NCI-H510A treated with DMSO at 0.1 percent for 48 hours (cell line): ENCODE data around the gene ANXA5.
"Not testable (repeated sequence)": the region's sequence is repeated elsewhere in the genome, so short reads cannot be mapped to it uniquely, and the experiment has no call there.

ENCODE experiments used
- DNase-seq: peaks from one replicate; lab custom pipeline; 2025; lab: John Stamatoyannopoulos, UW

Gene ANXA5

DNA sequence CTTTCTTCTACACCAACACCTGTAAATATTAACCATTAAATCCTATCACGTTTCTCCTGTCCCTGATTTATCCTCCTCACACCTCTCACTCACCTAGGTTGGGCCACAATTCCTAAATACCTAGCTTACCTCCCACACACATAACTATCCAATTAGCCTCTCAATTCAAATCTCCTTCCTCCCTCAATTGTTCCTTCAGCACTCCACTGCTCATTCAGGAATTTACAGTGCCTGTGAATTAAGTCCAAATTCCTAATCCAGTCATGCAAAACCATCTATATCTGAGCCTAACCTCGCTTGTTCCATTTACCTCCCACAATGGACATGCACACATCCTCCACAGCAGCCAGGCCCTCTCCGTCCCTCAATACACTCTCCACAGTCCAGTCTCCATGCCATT lies 17.5 kb downstream of the ANXA5 start:
- DNase-seq: no peak

DNA sequence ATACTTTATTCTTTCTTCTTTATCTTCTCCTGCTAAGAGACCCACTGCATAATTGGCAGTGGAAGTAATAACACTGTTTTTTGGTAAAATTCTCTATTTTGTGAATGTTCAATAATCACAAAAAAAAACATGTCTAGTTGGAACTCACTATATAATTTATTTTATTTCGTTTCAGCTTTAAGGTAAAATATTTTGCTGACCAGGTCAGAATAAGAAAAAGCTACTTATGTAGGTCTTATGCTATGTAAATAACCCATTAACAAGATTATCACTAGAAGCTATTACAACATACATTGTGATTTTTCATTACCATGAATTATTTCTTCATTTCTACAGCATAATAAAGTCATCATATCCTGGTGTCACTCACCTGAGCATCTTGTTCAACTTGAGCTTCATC lies 19.3 kb downstream of the ANXA5 start:
- DNase-seq: no peak

DNA sequence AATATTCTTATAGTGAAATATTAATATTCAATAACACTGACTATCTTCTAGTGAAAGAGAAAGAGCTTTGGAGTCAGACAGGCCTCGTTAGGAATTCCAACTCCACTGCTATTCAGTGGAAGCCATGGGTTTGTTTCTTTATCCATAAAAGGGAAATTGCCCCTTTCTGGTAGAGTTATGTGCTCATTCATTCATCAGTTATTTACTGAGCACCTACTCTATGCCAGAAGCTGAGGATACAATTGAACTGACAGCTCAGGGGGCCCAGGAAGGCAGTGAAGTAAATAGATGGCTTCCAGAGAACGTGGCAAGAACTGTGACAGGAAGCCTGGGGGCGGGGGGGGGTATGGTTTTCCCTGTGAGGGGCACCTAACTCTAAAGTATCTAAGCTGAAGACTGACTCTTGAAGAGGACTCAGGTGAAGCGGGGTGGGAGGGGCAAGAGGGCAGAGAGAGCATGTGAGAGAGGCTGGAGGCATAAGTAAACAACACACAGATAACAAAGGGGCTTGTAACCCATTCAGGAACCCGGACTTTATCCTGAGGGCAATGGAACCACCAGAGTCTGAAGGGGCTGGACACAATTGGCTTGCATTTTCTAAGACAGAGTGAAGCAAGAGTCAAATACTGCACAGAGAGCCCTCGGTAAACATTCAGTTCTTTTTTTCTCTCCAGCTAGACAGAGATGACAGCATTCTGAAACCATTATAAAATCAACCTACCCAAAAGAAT lies 20.3 kb downstream of the ANXA5 start:
- no peak for DNase-seq

GRCh38 chr4:121675715-121676114 lies 21.1 kb downstream of the ANXA5 start:
- no peak for DNase-seq

DNA sequence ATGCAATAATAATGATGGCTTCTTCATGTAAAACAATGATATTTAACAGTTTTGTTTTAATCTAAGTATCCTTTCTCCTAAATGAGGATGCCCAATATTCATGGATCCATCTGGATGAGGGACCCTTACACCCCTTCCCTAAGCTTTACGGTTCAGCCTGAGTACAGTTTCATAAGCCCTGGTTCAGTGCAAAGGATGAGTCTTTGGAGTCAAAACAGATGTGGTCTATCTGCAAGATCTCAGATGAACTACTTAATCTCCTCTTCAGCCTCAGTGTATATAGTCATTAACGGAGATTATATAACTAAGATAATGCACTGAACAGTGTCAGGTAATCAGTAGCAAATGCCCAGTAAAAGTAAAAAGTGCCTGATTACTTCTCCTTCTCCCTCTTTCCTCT lies 22.1 kb downstream of the ANXA5 start:
- no peak for DNase-seq

DNA sequence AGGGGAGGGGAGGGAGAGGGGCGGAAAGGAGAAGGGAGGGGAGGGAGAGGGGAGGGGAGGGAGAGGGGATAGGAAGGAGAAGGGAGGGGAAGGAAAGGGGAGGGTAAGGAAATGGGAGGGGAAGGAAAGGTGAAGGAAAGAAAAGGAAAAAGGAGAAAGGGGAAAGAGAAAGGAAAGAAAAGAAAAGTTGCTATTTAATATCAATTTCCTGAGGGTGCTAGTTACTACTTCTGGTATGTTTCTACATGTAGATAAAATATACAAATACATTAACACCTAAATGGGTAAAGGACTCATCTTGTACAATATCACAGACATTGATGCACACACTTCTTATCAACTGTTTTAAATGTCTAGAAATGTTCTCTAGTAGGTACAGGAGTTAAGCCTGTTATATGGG lies 22.6 kb downstream of the ANXA5 start:
- no peak for DNase-seq

DNA sequence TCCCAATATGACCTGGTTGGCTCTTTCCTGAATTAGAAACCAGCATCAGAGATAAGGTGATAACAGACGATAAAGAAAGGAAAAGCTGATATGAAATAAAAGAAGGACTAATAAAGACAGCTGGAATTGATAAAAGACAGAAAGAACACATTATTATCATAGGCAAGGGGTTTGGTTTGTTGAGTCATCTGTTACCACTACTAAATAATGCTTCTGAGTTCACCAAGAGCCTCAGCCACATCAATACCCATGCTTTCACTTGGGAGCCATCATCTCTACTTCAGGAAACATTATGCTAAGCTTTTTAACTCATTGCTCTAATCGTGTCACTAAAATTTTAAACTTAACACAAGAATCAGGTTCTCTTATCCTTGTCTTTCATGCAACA lies 27.6 kb downstream of the ANXA5 start:
- DNase-seq: no peak

DNA sequence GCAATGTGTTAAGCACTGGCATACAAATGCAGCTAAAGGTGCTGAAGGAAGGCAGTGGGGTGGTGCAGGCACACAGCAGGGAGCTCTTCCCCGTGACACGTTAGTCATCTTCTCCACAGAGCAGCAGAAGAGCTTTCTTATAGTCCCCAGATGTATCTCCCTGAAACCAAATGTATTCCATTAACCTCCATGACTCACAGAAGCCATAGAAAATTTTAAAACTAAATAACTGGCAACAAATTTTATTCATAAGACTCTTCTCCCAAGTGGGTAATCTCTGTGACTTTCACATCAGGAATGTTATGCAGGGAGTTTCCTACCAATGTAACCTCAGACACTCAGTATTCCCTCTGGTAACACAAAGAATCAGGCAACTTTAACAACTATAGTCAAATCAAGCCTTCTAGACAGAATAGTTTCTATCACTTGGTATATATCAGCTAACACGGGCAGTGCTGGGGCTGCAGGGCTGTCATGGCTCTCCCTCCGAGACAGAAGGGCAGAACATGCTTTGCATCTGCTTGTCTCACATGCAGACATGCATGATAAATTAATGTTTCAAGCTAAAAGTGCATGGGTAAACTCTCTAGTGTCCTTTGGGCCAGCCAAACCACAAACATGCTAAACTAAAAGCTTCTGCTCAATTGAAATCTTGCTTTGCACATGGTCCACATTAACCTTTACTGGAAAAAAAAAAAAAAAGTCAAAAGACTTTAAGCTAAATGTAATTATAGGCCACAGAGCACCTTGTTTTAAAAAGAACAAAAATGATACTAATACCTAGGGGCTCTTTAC lies 28.2 kb downstream of the ANXA5 start:
- no peak for DNase-seq

DNA sequence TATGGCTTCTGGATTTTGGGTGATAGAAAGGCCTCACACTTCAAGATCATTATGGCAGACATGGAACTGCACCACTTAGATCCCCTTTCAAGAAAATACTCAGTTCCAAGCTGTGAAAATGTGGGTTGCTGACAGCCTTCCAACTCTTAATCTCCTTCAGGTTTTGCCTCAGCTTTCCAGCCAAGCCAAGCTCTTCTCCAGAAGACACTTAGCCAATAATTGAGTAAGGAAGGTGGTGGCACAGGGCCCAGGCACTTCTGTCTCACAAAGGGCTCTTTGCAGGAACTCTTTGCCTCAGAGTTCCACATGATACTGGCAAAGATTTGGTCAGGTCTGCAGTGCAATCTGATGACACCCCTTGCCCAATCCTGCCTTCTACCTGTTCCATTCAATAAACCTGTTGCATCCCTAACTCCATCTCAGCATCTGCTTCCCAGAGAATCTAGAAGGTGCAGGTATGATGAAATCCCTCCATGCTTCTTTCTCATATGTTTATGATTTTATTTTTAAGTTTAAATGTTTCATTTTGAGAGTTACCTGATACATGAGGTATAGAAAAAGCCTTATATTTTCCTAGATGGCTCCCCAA lies 30.6 kb downstream of the ANXA5 start:
- no peak for DNase-seq

GRCh38 chr4:121665371-121665770 lies 31.4 kb downstream of the ANXA5 start:
- DNase-seq: no peak

- no peak for DNase-seq
Observed at GRCh38 chr4:121662225-121662624, 34.6 kb downstream of the ANXA5 start.

DNA sequence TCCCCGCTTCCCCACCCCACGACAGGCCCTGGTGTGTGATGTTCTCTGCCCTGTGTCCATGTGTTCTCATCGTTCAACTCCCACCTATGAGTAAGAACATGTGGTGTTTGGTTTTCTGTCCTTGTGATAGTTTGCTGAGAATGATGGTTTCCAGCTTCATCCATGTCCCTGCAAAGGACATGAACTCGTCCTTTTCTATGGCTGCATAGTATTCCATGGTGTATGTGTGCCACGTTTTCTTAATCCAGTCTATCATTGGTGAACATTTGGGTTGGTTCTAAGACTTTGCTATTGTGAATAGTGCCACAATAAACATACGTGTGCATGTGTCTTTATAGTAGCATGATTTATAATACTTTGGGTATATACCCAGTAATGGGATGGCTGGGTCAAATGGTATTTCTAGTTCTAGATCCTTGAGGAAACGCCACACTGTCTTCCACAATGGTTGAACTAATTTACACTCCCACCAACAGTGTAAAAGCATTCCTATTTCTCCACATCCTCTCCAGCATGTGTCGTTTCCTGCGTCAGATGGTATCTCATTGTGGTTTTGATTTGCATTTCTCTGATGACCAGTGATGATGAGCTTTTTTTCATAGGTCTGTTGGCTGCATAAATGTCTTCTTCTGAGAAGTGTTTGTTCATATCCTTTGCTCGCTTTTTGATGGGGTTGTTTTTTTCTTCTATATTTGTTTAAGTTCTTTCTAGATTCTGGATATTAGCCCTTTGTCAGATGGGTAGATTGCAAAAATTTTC lies 36.4 kb downstream of the ANXA5 start:
- DNase-seq: not testable (repeated sequence)

- no peak for DNase-seq
Observed at GRCh38 chr4:121658125-121658524, 38.7 kb downstream of the ANXA5 start.

GRCh38 chr4:121656269-121656641 lies 40.5 kb downstream of the ANXA5 start:
- no peak for DNase-seq

GRCh38 chr4:121655320-121656268 lies 41.2 kb downstream of the ANXA5 start:
- DNase-seq: no peak

DNA sequence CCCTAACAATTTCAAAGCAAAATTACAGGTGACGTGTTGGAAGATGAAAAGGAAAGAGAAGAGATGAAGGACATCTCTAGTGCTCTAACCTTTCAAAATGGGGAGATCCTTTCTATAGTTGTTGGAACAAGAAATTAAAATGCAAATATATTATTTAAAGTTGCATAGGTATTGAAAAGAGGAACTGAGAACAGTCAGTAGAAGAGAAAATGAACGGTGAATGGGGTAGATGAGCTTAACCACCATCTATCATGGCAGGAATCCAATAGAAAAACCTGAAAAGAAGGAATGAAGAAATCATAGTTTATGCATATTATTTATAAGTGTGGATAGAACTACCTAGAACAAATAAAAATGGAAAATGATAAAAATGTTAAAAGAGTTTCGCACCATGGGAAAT lies 42.0 kb downstream of the ANXA5 start:
- DNase-seq: no peak

DNA sequence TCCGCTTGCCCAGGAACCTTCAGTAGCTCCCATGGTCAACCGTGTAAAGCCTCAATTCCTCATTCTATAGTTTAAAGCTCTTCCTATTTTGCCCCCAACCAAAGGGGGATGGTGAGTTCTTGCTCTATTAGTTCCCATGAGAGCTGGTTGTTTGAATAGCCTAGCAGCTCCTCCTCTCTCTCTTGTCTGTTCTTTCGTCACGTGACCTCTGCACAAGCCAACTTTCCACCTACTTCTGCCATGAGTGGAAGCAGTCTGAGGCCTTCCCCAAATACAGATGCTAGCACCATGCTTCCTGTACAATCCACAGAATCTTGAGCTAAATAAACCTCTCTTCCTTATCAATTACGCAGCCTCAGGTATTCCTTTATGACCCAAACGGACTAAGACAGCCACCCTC lies 42.8 kb downstream of the ANXA5 start:
- DNase-seq: no peak

DNA sequence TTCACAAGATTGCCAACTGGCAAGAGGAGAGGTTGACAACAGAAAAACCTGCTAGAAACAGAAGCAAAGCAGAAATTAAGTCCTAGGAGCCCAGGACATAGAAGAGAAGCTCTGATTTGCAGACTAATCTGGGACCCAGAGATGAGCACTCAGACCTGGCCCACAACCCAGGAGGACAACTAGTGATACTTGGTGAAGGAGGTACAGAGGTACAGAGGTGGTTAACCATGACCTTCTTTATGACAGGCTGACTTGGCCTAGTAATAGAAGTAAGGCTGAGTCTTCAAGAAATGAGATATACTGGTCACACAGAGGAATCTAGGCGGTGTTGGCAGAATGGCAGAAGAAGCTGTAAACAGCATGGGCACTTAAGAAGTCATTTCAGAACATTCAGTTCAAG lies 43.6 kb downstream of the ANXA5 start:
- no peak for DNase-seq

DNA sequence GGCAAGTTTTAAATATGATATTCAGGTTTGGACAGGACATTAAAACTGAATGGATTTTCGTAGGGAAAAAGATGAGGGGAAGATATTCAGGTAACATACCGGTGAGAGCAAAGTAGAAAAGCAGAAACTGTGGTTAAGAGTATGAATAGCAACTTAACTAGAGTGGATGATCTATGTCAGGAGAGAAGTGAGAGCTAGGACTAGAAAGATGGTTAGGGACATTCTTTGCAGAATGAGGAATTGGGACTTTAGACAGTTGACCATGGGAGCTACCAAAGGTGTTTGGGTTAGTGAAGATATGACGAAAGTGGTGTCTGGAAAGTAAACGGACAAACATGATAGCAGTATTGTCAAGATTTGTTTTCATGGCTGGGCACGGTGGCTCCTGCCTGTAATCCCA lies 45.2 kb downstream of the ANXA5 start:
- no peak for DNase-seq

DNA sequence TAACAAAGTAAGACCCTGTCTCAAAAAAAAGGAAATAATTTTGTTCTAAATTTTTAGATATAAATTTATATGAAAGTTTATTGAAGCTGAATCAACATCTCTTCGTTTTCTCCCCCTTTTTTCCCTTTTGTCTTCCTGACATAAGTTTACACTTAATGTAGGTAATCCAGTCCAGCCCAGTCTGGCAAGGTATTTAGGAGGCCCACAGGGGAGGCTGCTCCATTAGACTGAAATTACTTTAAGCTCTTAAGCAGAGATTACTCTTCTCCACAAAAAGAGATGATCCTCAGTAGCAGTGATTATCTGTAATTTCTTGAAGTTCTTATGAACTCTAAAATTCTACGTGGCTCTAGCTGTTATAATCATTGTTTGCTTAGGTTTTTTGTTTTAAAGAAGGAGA lies 46.0 kb downstream of the ANXA5 start:
- DNase-seq: no peak

DNA sequence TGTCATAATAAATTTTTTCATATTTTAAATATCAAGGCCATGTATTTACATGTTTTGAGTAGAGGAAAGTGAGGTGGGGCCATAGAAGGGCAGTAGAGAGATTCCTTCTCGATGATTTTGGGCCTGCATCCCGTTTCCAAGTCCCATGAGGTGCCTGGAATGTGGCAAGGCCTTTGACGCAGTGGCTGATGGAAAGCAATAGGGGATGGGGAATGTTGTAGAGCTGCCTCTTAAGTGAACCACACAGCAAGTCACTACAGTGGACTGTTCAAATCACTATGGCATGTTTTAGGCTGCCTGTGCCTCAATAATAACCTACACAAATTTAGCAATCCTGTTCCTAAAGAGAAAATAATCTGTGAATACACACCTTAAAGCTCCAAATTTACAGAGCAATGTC lies 48.3 kb downstream of the ANXA5 start:
- DNase-seq: no peak
